NCI-H446 treated with DMSO at 0.1 percent for 48 hours (cell line): ENCODE measurements around the gene NUDT7.
A peak's percentile ranks its signal among the peaks of the same experiment; 100 is the strongest.

ENCODE experiments used
- DNase-seq: peaks from one replicate; lab custom pipeline; 2025; lab: John Stamatoyannopoulos, UW

NUDT7 gene

GRCh38 chr16:77722309-77723107 is at the start of gene NUDT7:
Gene NUDT7 (plus strand): TSS chr16:77722514. CDS start chr16:77722583, 69 bp downstream.
- DNase-seq, result peak; percentile 33

- no peak for DNase-seq
Measured at GRCh38 chr16:77674888-77675287, 47.4 kb upstream of the NUDT7 start.

GRCh38 chr16:77675464-77676324 is 46.6 kb upstream of the NUDT7 start:
- DNase-seq, result no peak

GRCh38 chr16:77677129-77677528 is 45.2 kb upstream of the NUDT7 start:
- DNase-seq, result no peak

GRCh38 chr16:77679391-77679790 is 42.9 kb upstream of the NUDT7 start:
- no peak for DNase-seq

- no peak for DNase-seq
Measured at GRCh38 chr16:77679901-77680300, 42.4 kb upstream of the NUDT7 start.

GRCh38 chr16:77680496-77680895 is 41.8 kb upstream of the NUDT7 start:
- DNase-seq, result no peak

- no peak for DNase-seq
Measured at GRCh38 chr16:77682586-77682985, 39.7 kb upstream of the NUDT7 start.

GRCh38 chr16:77683397-77684180 is 38.7 kb upstream of the NUDT7 start:
- no peak for DNase-seq

- DNase-seq, result no peak
Measured at GRCh38 chr16:77684181-77684526, 38.2 kb upstream of the NUDT7 start.

GRCh38 chr16:77686385-77686784 is 35.9 kb upstream of the NUDT7 start:
- no peak for DNase-seq

- no peak for DNase-seq
Measured at GRCh38 chr16:77689971-77690370, 32.3 kb upstream of the NUDT7 start.

- no peak for DNase-seq
Measured at GRCh38 chr16:77690416-77690815, 31.9 kb upstream of the NUDT7 start.

GRCh38 chr16:77692612-77693011 is 29.7 kb upstream of the NUDT7 start:
- no peak for DNase-seq

GRCh38 chr16:77696149-77696548 is 26.2 kb upstream of the NUDT7 start:
- DNase-seq, result no peak

- no peak for DNase-seq
Measured at GRCh38 chr16:77700846-77701245, 21.5 kb upstream of the NUDT7 start.

- DNase-seq, result no peak
Measured at GRCh38 chr16:77705351-77705750, 17.0 kb upstream of the NUDT7 start.

- DNase-seq, result no peak
Measured at GRCh38 chr16:77711179-77711578, 11.1 kb upstream of the NUDT7 start.

- no peak for DNase-seq
Measured at GRCh38 chr16:77711775-77712174, 10.5 kb upstream of the NUDT7 start.

- no peak for DNase-seq
Measured at GRCh38 chr16:77715145-77715544, 7.2 kb upstream of the NUDT7 start.

- no peak for DNase-seq
Measured at GRCh38 chr16:77721752-77722308, 484 bp upstream of the NUDT7 start.

- no peak for DNase-seq
Measured at GRCh38 chr16:77723108-77723514, 797 bp downstream of the NUDT7 start.
